HUES6 (cell line): ENCODE data around the gene AKR1B15.

ENCODE experiments used
- H3K27ac ChIP-seq: 2 replicates; pipeline ENCODE4 v1.7.0; 2013; ENCODE audit warnings: low read depth, mild to moderate bottlenecking, low read length, inconsistent platforms
- H3K27me3 ChIP-seq: 2 replicates; pipeline ENCODE4 v1.6.1; 2013; ENCODE audit warnings: low read length; ENCODE audit not compliant: control insufficient read depth, insufficient read depth
- H3K36me3 ChIP-seq: 2 replicates; pipeline ENCODE4 v1.6.1; 2013; ENCODE audit warnings: low read length; ENCODE audit not compliant: control insufficient read depth, insufficient read depth
- H3K4me1 ChIP-seq: 2 replicates; pipeline ENCODE4 v1.6.1; 2013; ENCODE audit warnings: low read length; ENCODE audit not compliant: control insufficient read depth, insufficient read depth
- H3K4me3 ChIP-seq: 2 replicates; pipeline ENCODE4 v1.5.1; 2013; ENCODE audit warnings: low read depth, low read length
- H3K9ac ChIP-seq: one replicate; pipeline ENCODE4 v1.6.1; 2013; ENCODE audit warnings: mild to moderate bottlenecking, low read length
- H3K9me3 ChIP-seq: 2 replicates; pipeline ENCODE4 v1.6.1; 2013; ENCODE audit warnings: low read depth, low read length; ENCODE audit not compliant: control insufficient read depth, insufficient read depth

AKR1B15 gene

DNA sequence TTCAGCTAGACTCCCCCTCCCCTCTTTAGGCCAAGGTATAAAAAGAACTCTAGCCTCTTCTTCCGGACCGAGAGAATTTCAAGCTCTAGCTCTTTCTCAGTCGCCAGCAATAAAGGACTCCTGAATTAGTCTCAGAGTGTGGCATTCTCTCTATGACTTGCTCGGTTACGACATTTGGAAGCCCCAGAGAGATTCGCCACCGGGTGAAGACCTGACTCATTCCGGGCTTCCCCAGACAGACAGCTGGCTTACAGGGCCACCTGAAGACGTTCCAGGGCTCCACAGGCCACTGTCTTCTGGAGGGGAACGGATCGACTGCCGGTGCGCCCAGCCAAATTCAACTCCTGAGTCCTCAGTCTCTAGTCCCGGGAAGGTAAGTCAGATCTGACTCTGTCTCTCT is at the start of gene AKR1B15:
TSS of gene AKR1B15 (plus strand) at position 234 of the 400 bp plus-strand sequence. CDS start 15,510 bp downstream, outside the sequence.
- H3K4me3 ChIP-seq: peak within 1 kb of the TSS; percentile 68
- H3K4me1 ChIP-seq: peaks cover 23% of the 10 kb centered on the region
- H3K9me3 ChIP-seq: no peaks in the 10 kb centered on the region
- H3K27ac ChIP-seq: no peak within 1 kb of the TSS
- H3K27me3 ChIP-seq: no peaks in the 10 kb centered on the region
- H3K36me3 ChIP-seq: no peaks in the 10 kb centered on the region
- H3K9ac ChIP-seq: no peak within 1 kb of the TSS

GRCh38 chr7:134500406-134500805 is 48.5 kb upstream of the AKR1B15 start:
- H3K9me3 ChIP-seq: no peaks in the 10 kb centered on the region

DNA sequence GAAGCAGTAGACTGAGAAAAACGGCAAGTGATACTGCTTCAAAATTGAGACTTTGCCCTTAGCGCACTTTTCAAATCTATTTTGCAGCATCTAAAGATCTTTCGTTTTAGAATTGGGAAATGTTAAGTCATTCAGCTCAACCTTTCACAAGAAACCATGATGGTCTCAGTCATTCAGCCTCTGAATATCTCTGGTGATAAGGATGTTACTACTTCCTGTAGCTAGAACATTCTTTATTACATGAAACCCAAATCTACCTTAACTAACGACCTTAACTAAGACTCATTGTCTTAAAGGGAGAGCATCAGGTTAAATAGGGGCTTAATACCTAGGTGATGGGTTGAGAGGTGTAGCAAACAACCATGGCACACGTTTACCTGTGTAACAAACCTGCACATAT is 47.9 kb upstream of the AKR1B15 start:
- Histone ChIP-seq H3K27ac (no peak overlapping the region), H3K27me3 (no peaks in the 10 kb centered on the region), H3K4me1 (no peaks in the 10 kb centered on the region), H3K9ac (no peak overlapping the region), H3K4me3 (no peak overlapping the region), H3K9me3 (no peaks in the 10 kb centered on the region), H3K36me3 (no peaks in the 10 kb centered on the region)

More at GRCh38 chr7:134500406-134500805, 48.5 kb upstream of the AKR1B15 start:
- Histone ChIP-seq H3K36me3 (no peaks in the 10 kb centered on the region), H3K4me1 (no peaks in the 10 kb centered on the region), H3K4me3 (no peak overlapping the region), H3K27me3 (no peaks in the 10 kb centered on the region), H3K9ac (no peak overlapping the region), H3K27ac (no peak overlapping the region)

- H3K9me3 ChIP-seq: no peaks in the 10 kb centered on the region
- no peaks in the 10 kb centered on the region for H3K4me1 ChIP-seq
- no peak overlapping the region for H3K9ac ChIP-seq
- no peaks in the 10 kb centered on the region for H3K27me3 ChIP-seq
- no peak overlapping the region for H3K4me3 ChIP-seq
- no peaks in the 10 kb centered on the region for H3K36me3 ChIP-seq
- H3K27ac ChIP-seq: no peak overlapping the region
Observed at GRCh38 chr7:134502463-134503371, 46.2 kb upstream of the AKR1B15 start.

DNA sequence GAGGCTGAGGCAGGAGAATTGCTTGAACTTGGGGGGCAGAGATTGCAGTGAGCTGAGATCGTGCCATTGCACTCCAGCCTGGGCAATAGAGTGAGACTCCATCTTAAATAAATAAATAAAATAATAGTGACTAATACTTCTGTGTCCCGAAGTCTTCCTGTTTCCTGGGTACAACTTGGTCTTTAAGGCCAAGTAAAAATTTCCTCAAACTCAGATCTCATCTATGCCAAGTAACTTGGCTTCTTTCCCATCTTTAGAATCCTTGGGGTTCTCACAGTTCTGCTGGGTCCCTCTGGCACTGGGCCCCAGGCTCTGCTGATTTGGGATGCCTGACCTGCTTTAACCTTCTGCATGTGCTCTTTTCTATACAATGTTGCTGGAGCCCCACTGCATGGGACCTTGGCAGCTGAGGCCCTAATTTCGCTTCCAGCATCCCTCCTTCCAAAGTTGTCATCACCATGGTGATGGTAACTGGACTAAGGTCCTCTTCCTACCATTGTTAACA is 44.2 kb upstream of the AKR1B15 start:
- Histone ChIP-seq H3K4me3 (no peak overlapping the region), H3K36me3 (no peaks in the 10 kb centered on the region), H3K27ac (no peak overlapping the region), H3K4me1 (peaks cover 4% of the 10 kb centered on the region; the same call in 1 of the 2 replicates), H3K27me3 (no peaks in the 10 kb centered on the region), H3K9ac (no peak overlapping the region), H3K9me3 (no peaks in the 10 kb centered on the region)

GRCh38 chr7:134505856-134506255 is 43.1 kb upstream of the AKR1B15 start:
- no peak overlapping the region for H3K4me3 ChIP-seq
- H3K27ac ChIP-seq: no peak overlapping the region
- H3K27me3 ChIP-seq: no peaks in the 10 kb centered on the region
- H3K9me3 ChIP-seq: no peaks in the 10 kb centered on the region
- no peaks in the 10 kb centered on the region for H3K36me3 ChIP-seq
- H3K4me1 ChIP-seq: peaks cover 6% of the 10 kb centered on the region; the same call in 1 of the 2 replicates
- no peak overlapping the region for H3K9ac ChIP-seq

- no peak overlapping the region for H3K4me3 ChIP-seq
- H3K4me1 ChIP-seq: peaks cover 6% of the 10 kb centered on the region; the same call in 1 of the 2 replicates
- H3K9ac ChIP-seq: no peak overlapping the region
- no peaks in the 10 kb centered on the region for H3K36me3 ChIP-seq
- H3K27me3 ChIP-seq: no peaks in the 10 kb centered on the region
- H3K27ac ChIP-seq: no peak overlapping the region
- no peaks in the 10 kb centered on the region for H3K9me3 ChIP-seq
Observed at GRCh38 chr7:134509010-134509409, 39.9 kb upstream of the AKR1B15 start.

DNA sequence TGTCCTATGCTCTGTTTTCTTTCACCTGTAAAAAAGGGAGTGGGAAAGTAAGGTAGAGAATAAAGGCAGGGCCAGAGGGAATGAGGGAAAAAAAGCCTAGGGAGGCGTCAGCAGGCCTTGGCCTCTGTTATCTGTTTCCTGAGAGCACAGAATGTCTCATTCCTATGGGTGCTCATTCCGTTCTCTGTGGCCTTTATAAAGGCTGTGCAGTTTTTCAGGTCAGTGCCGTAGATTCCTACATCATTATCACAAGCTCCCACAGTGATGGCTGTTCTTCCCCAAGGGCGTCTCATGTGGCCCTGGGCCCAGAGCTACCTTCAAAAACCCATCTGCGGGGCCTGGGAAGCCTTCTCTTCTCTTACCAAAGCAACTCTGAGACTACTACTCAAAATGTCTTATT is 38.3 kb upstream of the AKR1B15 start:
- Histone ChIP-seq H3K9ac (no peak overlapping the region), H3K4me1 (peaks cover 6% of the 10 kb centered on the region; the same call in 1 of the 2 replicates), H3K27ac (no peak overlapping the region), H3K4me3 (no peak overlapping the region), H3K36me3 (no peaks in the 10 kb centered on the region), H3K27me3 (no peaks in the 10 kb centered on the region), H3K9me3 (no peaks in the 10 kb centered on the region)

DNA sequence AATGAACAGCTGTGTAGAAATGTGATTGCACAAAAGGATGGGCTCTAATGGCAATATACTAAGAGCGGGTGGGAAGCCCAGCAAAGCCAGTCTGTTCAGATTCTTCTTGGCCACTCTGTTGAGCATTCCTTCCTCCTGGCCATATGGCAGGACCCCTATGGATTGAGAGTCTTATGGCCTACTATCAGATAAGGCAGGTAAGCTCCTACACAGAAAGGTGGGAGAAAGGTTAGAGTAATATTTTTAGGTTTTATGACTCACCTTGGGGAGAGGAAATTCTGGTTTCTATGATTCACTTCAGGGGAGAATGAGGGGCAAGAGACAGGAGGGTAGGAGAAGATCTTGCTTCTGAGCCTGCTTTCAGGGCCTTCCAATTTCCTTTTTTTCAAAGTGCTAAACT is 36.6 kb upstream of the AKR1B15 start:
- Histone ChIP-seq H3K9ac (no peak overlapping the region), H3K4me1 (peaks cover 6% of the 10 kb centered on the region; the same call in 1 of the 2 replicates), H3K27me3 (no peaks in the 10 kb centered on the region), H3K27ac (no peak overlapping the region), H3K9me3 (no peaks in the 10 kb centered on the region), H3K4me3 (no peak overlapping the region), H3K36me3 (no peaks in the 10 kb centered on the region)

GRCh38 chr7:134513169-134513752 is 35.6 kb upstream of the AKR1B15 start:
- Histone ChIP-seq H3K9me3 (no peaks in the 10 kb centered on the region), H3K36me3 (no peaks in the 10 kb centered on the region), H3K4me3 (no peak overlapping the region), H3K9ac (no peak overlapping the region), H3K4me1 (peaks cover 6% of the 10 kb centered on the region; the same call in 1 of the 2 replicates), H3K27me3 (no peaks in the 10 kb centered on the region), H3K27ac (no peak overlapping the region)

- Histone ChIP-seq H3K4me1 (peaks cover 6% of the 10 kb centered on the region; the same call in 1 of the 2 replicates), H3K27ac (no peak overlapping the region)
Observed at GRCh38 chr7:134514106-134514505, 34.8 kb upstream of the AKR1B15 start.

More at GRCh38 chr7:134514106-134514505, 34.8 kb upstream of the AKR1B15 start:
- no peaks in the 10 kb centered on the region for H3K36me3 ChIP-seq
- H3K9ac ChIP-seq: no peak overlapping the region
- no peak overlapping the region for H3K4me3 ChIP-seq
- H3K27me3 ChIP-seq: no peaks in the 10 kb centered on the region
- H3K9me3 ChIP-seq: no peaks in the 10 kb centered on the region
